Ovary (tissue), 3 donors: ENCODE results near the gene BNC2.

Experiments used
- POLR2A ChIP-seq: fragments of 450-650 bp; IDR thresholded peaks from one replicate; pipeline ENCODE4 v1.6.1; 2017; ENCODE audit warnings: antibody characterized with exemption, mild to moderate bottlenecking, moderate library complexity
- TF ChIP-seq, protein P1 (sequence below), 3 donors: fragments of 450-650 bp in 2 of 3; fragments of 200-600 bp in 1 of 3; IDR thresholded peaks; one replicate each; pipeline versions ENCODE4 v1.5.1 to v1.8.0; 2016 to 2022; ENCODE audit warnings: antibody characterized with exemption in 3 of 3, mild to moderate bottlenecking in 1 of 3
- donor health status: DM: no; HTN: no; CAD: no.

GRCh38 chr9:16846986-16847385 lies 23.5 kb downstream of the BNC2 start:
- no peak for TF ChIP-seq POLR2A
- TF ChIP-seq, protein P1, sequence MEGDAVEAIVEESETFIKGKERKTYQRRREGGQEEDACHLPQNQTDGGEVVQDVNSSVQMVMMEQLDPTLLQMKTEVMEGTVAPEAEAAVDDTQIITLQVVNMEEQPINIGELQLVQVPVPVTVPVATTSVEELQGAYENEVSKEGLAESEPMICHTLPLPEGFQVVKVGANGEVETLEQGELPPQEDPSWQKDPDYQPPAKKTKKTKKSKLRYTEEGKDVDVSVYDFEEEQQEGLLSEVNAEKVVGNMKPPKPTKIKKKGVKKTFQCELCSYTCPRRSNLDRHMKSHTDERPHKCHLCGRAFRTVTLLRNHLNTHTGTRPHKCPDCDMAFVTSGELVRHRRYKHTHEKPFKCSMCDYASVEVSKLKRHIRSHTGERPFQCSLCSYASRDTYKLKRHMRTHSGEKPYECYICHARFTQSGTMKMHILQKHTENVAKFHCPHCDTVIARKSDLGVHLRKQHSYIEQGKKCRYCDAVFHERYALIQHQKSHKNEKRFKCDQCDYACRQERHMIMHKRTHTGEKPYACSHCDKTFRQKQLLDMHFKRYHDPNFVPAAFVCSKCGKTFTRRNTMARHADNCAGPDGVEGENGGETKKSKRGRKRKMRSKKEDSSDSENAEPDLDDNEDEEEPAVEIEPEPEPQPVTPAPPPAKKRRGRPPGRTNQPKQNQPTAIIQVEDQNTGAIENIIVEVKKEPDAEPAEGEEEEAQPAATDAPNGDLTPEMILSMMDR (IDR thresholded peaks at IDR 0.05), result no peak
